CD14-positive monocyte (primary cell): ENCODE results near the gene KHSRP. TPM values are rescaled to one million over a fixed set of nuclear protein-coding genes. Genes with fewer than 3 reads are reported as not detected.

Experiments
- DNase-seq, 3 donors: peaks; one replicate each; pipeline ENCODE4 v3.0.0-alpha.2; 2011 to 2022
- H2AFZ ChIP-seq: 2 replicates; pipeline ENCODE4 v1.6.0; 2012; ENCODE audit warnings: mild to moderate bottlenecking, low read depth, low read length, inconsistent platforms; ENCODE audit not compliant: insufficient read depth, poor library complexity, severe bottlenecking
- H3K27ac ChIP-seq, 2 donors: 1 replicate in 1 of 2; 2 replicates in 1 of 2; pipeline ENCODE4 v1.5.1; 2012 to 2013; ENCODE audit warnings: low read length in 2 of 2, control low read depth in 1 of 2, inconsistent platforms in 1 of 2, low read depth in 1 of 2, mild to moderate bottlenecking in 1 of 2
- H3K27me3 ChIP-seq, 2 donors: one replicate each; pipeline versions ENCODE4 v1.6.0 to v1.6.1; 2011 to 2013; ENCODE audit warnings: low read length in 2 of 2; ENCODE audit not compliant: control insufficient read depth in 2 of 2, insufficient read depth in 2 of 2
- H3K36me3 ChIP-seq, 2 donors: replicated peaks in 1 of 2; 1 replicate in 1 of 2; 2 replicates in 1 of 2; pipeline versions ENCODE4 v1.5.1 to v1.6.1; 2012 to 2013; ENCODE audit warnings: low read length in 2 of 2, control low read depth in 1 of 2, inconsistent platforms in 1 of 2, mild to moderate bottlenecking in 1 of 2; ENCODE audit not compliant: insufficient read depth in 2 of 2, control insufficient read depth in 1 of 2
- H3K4me1 ChIP-seq, 2 donors: 1 replicate in 1 of 2; 2 replicates in 1 of 2; pipeline versions ENCODE4 v1.5.1 to v1.6.1; 2012 to 2013; ENCODE audit warnings: low read length in 2 of 2, control low read depth in 1 of 2, inconsistent platforms in 1 of 2, mild to moderate bottlenecking in 1 of 2, moderate library complexity in 1 of 2; ENCODE audit not compliant: insufficient read depth in 2 of 2, control insufficient read depth in 1 of 2
- H3K4me2 ChIP-seq: replicated peaks from 2 replicates; pipeline ENCODE3; 2012; ENCODE audit warnings: low read length, moderate library complexity, mild to moderate bottlenecking; ENCODE audit not compliant: poor library complexity, severe bottlenecking; ENCODE audit errors: extremely low read depth
- H3K4me3 ChIP-seq, 3 experiments: fragments of 200-600 bp in 1 of 3; sonication (generic) in 1 of 3; replicated peaks in 1 of 3; 1 replicate in 2 of 3; 2 replicates in 1 of 3; pipeline ENCODE4 v1.5.1; 2011 to 2013; ENCODE audit warnings: low read length in 3 of 3, mild to moderate bottlenecking in 3 of 3, control low read depth in 2 of 3, low read depth in 2 of 3, inconsistent platforms in 1 of 3, moderate library complexity in 1 of 3
- H3K79me2 ChIP-seq: 2 replicates; pipeline ENCODE4 v1.6.0; 2012; ENCODE audit warnings: mild to moderate bottlenecking, control low read depth, inconsistent platforms, low read length, moderate library complexity; ENCODE audit not compliant: insufficient read depth
- H3K9ac ChIP-seq: 2 replicates; pipeline ENCODE4 v1.6.0; 2017; ENCODE audit warnings: low read length, mild to moderate bottlenecking; ENCODE audit not compliant: insufficient read depth, poor library complexity, severe bottlenecking
- H3K9me3 ChIP-seq, 2 donors: replicated peaks in 1 of 2; 1 replicate in 1 of 2; 2 replicates in 1 of 2; pipeline versions ENCODE4 v1.5.1 to v1.6.1; 2012 to 2013; ENCODE audit warnings: low read length in 2 of 2, control low read depth in 1 of 2; ENCODE audit not compliant: control insufficient read depth in 1 of 2, insufficient read depth in 1 of 2
- H4K20me1 ChIP-seq: 2 replicates; pipeline ENCODE4 v1.6.0; 2012; ENCODE audit warnings: mild to moderate bottlenecking, low read length, control low read depth, moderate library complexity; ENCODE audit not compliant: insufficient read depth
- H3K27ac Mint-ChIP-seq, 7 donors: one replicate each; pipeline ENCODE4 v1.8.0; 2020; ENCODE audit warnings: mild to moderate bottlenecking in 7 of 7, mixed read lengths in 7 of 7, moderate library complexity in 6 of 7, inconsistent platforms in 2 of 7
- H3K27me3 Mint-ChIP-seq, 3 donors: one replicate each; pipeline ENCODE4 v1.8.0; 2021 to 2022; ENCODE audit warnings: low read depth in 3 of 3, mild to moderate bottlenecking in 3 of 3, mixed read lengths in 3 of 3, moderate library complexity in 3 of 3, inconsistent platforms in 1 of 3
- H3K36me3 Mint-ChIP-seq, 2 donors: one replicate each; pipeline ENCODE4 v1.8.0; 2020; ENCODE audit warnings: mixed read lengths in 2 of 2, inconsistent platforms in 1 of 2, mild to moderate bottlenecking in 1 of 2
- H3K4me1 Mint-ChIP-seq: one replicate; pipeline ENCODE4 v1.8.0; 2020; ENCODE audit warnings: mild to moderate bottlenecking, mixed read lengths
- H3K4me3 Mint-ChIP-seq, 2 donors: one replicate each; pipeline ENCODE4 v1.8.0; 2020; ENCODE audit warnings: mild to moderate bottlenecking in 2 of 2, mixed read lengths in 2 of 2, moderate library complexity in 1 of 2
- H3K9me3 Mint-ChIP-seq, 7 donors: one replicate each; pipeline ENCODE4 v1.8.0; 2020 to 2022; ENCODE audit warnings: mixed read lengths in 7 of 7, mild to moderate bottlenecking in 6 of 7, moderate library complexity in 6 of 7, inconsistent platforms in 2 of 7
- WGBS: methylation state at CpG from one replicate; pipeline ENCODE4 v1.1.5; 2013; ENCODE audit warnings: missing lambda C conversion rate; ENCODE audit not compliant: insufficient coverage; 5-methylcytosine and 5-hydroxymethylcytosine counted together
- intact Hi-C, 2 donors: fragments of 100-400 bp; cut with micrococcal nuclease; formaldehyde crosslinking; loops; one replicate each; pipeline versions ENCODE4 v1.15.0 to v1.15.1; 2023
- polyA plus RNA-seq, 3 donors: library from polyadenylated mRNA; depleted of rRNA in 1 of 3; unstranded in 2 of 3; stranded (reverse) in 1 of 3; fragments of 300-500 nt in 2 of 3; fragments of >200 nt in 1 of 3; fragmentation: Illumina TruSeq in 2 of 3; gene quantifications; 1 replicate in 2 of 3; 2 replicates in 1 of 3; pipeline ENCODE4 v1.2.3, GENCODE V29; 2012 to 2021
- TF ChIP-seq, protein P1 (sequence below): fragments of 200-600 bp; IDR thresholded peaks from one replicate; pipeline ENCODE4 v1.8.0; 2022; ENCODE audit warnings: antibody characterized with exemption, mild to moderate bottlenecking

Gene KHSRP
- polyA plus RNA-seq, 3 donors = 8.6 to 63.3 (median 9.1) TPM

DNA sequence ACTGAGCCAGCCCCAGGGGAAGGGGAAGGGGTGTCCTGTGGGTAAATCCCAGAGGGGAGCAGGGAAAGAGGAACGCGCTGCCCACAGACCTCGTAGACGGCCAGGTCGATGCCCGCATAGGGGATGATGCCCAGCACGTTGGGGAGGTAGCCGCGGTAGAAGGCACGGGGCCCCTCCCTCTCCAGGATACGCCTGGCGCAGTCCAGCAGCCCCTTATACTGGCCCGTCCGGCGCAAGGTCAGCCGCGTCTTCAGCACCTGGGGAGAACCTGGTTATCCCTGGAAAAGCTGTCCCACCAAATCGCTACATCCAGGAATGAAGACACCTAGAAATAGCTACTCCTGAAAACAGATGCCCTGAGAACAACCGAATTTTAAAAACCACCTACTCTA, 27.6 kb upstream of the KHSRP start:
- no peaks in the 10 kb centered on the region for H3K4me1 Mint-ChIP-seq
- Histone ChIP-seq H3K9me3 (peaks cover 13 to 21% of the 10 kb centered on the region in 2 donors), H3K79me2 (no peaks in the 10 kb centered on the region), H3K36me3 (no peaks in the 10 kb centered on the region), H3K4me1 (no peaks in the 10 kb centered on the region), H3K4me3 (no peak overlapping the region), H3K9ac (no peak overlapping the region), H3K27ac (no peak overlapping the region), H4K20me1 (no peaks in the 10 kb centered on the region), H3K27me3 (peaks cover 0 to 2% of the 10 kb centered on the region in 2 donors), H3K4me2 (no peak overlapping the region), H2AFZ (no peak overlapping the region)
- DNase-seq = no peak
- H3K36me3 Mint-ChIP-seq = no peaks in the 10 kb centered on the region
- H3K9me3 Mint-ChIP-seq = peaks cover 8 to 34% (median 30%) of the 10 kb centered on the region in 7 donors
- no peak overlapping the region for H3K27ac Mint-ChIP-seq
- H3K27me3 Mint-ChIP-seq = peaks cover 1 to 5% (median 5%) of the 10 kb centered on the region in 3 donors
- TF ChIP-seq, protein P1, sequence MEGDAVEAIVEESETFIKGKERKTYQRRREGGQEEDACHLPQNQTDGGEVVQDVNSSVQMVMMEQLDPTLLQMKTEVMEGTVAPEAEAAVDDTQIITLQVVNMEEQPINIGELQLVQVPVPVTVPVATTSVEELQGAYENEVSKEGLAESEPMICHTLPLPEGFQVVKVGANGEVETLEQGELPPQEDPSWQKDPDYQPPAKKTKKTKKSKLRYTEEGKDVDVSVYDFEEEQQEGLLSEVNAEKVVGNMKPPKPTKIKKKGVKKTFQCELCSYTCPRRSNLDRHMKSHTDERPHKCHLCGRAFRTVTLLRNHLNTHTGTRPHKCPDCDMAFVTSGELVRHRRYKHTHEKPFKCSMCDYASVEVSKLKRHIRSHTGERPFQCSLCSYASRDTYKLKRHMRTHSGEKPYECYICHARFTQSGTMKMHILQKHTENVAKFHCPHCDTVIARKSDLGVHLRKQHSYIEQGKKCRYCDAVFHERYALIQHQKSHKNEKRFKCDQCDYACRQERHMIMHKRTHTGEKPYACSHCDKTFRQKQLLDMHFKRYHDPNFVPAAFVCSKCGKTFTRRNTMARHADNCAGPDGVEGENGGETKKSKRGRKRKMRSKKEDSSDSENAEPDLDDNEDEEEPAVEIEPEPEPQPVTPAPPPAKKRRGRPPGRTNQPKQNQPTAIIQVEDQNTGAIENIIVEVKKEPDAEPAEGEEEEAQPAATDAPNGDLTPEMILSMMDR = no peak
- WGBS = 96% methylated on average over 19 of the region's 19 CpGs
- no peak overlapping the region for H3K4me3 Mint-ChIP-seq
- intact Hi-C loops = no loop called here

DNA sequence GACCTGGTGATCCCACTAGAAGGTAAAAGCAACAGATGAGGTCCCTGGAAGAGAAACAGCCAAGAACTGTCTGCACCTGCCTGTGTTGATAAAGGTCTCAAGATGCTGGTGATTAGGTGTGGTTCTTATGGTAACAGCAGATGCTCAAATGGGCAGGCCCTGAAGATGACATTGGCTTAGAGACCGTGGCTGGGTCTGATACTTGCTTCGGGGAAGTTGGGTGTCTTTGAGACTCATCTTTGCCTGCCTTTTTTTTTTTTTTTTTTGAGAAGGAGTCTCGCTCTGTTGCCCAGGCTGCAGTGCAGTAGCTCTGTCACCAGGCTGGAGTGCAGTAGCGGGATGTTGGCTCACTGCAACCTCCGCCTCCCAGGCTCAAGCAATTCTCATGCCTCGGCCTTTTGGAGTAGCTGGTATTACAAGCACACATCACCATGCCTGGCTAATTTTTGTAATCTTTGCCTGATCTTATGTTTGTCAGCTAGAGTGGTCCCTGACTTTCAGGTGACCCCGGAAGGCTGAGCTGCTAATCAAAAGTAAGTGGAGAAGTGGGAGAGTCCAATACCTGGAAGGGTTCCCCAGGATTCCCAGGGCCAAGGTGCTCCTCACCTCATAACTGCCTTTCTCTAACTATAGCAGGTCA, 27.1 kb upstream of the KHSRP start:
- no peak overlapping the region for H3K4me3 ChIP-seq
- no peak overlapping the region for H3K4me3 Mint-ChIP-seq
- no peaks in the 10 kb centered on the region for H3K36me3 ChIP-seq
- H3K27me3 Mint-ChIP-seq = peaks cover 0 to 7% (median 5%) of the 10 kb centered on the region in 3 donors
- H3K27me3 ChIP-seq = peaks cover 0 to 2% of the 10 kb centered on the region in 2 donors
- TF ChIP-seq, protein P1 = no peak
- H3K9me3 Mint-ChIP-seq = peaks cover 8 to 34% (median 30%) of the 10 kb centered on the region in 7 donors
- H3K4me1 ChIP-seq = no peaks in the 10 kb centered on the region
- intact Hi-C loops = no loop called here
- no peak overlapping the region for H3K4me2 ChIP-seq
- no peak overlapping the region for H3K27ac ChIP-seq
- H3K9ac ChIP-seq = no peak overlapping the region
- H4K20me1 ChIP-seq = no peaks in the 10 kb centered on the region
- H3K27ac Mint-ChIP-seq = no peak overlapping the region
- DNase-seq = no peak
- peaks cover 13 to 21% of the 10 kb centered on the region in 2 donors for H3K9me3 ChIP-seq
- no peaks in the 10 kb centered on the region for H3K4me1 Mint-ChIP-seq
- H3K79me2 ChIP-seq = no peaks in the 10 kb centered on the region
- H3K36me3 Mint-ChIP-seq = no peaks in the 10 kb centered on the region
- 100% methylated on average over 2 of the region's 7 CpGs for WGBS
- H2AFZ ChIP-seq = no peak overlapping the region
